ENCODE results near the gene HS3ST4. TPM values are rescaled to one million over a fixed set of nuclear protein-coding genes. Genes with fewer than 3 reads are reported as not detected.

Gene HS3ST4
- total RNA-seq, 1 experiment from 2014 or later = not detected

DNA sequence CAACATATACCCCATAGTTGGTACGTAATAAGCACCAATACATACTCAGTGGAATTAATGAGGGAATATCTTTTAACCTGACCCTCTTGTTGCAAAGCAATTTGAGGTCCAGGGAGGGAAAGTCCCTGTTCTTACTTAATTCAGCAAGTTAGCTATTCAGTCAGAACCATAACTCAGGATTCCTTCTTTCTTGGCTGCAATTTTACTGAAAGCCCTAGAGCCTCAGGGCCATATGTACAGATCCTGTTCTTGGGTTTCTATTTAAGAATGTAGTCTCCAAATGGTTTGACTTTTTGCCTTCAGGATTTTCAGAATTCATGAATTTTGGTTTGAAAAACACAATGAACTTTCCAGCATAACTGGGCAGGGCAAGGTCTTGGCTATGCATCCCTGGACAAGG, 436.5 kb downstream of the HS3ST4 start:
- no peak overlapping the region for H3K4me3 ChIP-seq (replicated peaks in 1 of 2; ENCODE audit: low read depth in 1 of 2, low read length in 2 of 2)
- ATAC-seq = no peak
- RAD21 ChIA-PET (ENCODE audit: low non-redundant PET in 1 of 2, low total read pairs in 2 of 2, uncharacterized antibody in 2 of 2, unreplicated experiment in 2 of 2) = no interaction called here
- no peak overlapping the region for H3K4me2 ChIP-seq (ENCODE audit: low read length)
- no peak for TF ChIP-seq JUND (IDR thresholded peaks at IDR 0.05)
- TF ChIP-seq, protein P1, sequence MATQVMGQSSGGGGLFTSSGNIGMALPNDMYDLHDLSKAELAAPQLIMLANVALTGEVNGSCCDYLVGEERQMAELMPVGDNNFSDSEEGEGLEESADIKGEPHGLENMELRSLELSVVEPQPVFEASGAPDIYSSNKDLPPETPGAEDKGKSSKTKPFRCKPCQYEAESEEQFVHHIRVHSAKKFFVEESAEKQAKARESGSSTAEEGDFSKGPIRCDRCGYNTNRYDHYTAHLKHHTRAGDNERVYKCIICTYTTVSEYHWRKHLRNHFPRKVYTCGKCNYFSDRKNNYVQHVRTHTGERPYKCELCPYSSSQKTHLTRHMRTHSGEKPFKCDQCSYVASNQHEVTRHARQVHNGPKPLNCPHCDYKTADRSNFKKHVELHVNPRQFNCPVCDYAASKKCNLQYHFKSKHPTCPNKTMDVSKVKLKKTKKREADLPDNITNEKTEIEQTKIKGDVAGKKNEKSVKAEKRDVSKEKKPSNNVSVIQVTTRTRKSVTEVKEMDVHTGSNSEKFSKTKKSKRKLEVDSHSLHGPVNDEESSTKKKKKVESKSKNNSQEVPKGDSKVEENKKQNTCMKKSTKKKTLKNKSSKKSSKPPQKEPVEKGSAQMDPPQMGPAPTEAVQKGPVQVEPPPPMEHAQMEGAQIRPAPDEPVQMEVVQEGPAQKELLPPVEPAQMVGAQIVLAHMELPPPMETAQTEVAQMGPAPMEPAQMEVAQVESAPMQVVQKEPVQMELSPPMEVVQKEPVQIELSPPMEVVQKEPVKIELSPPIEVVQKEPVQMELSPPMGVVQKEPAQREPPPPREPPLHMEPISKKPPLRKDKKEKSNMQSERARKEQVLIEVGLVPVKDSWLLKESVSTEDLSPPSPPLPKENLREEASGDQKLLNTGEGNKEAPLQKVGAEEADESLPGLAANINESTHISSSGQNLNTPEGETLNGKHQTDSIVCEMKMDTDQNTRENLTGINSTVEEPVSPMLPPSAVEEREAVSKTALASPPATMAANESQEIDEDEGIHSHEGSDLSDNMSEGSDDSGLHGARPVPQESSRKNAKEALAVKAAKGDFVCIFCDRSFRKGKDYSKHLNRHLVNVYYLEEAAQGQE (IDR thresholded peaks at IDR 0.05; ENCODE audit: low read depth) = no peak
- TF ChIP-seq, protein P2, sequence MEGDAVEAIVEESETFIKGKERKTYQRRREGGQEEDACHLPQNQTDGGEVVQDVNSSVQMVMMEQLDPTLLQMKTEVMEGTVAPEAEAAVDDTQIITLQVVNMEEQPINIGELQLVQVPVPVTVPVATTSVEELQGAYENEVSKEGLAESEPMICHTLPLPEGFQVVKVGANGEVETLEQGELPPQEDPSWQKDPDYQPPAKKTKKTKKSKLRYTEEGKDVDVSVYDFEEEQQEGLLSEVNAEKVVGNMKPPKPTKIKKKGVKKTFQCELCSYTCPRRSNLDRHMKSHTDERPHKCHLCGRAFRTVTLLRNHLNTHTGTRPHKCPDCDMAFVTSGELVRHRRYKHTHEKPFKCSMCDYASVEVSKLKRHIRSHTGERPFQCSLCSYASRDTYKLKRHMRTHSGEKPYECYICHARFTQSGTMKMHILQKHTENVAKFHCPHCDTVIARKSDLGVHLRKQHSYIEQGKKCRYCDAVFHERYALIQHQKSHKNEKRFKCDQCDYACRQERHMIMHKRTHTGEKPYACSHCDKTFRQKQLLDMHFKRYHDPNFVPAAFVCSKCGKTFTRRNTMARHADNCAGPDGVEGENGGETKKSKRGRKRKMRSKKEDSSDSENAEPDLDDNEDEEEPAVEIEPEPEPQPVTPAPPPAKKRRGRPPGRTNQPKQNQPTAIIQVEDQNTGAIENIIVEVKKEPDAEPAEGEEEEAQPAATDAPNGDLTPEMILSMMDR (IDR thresholded peaks at IDR 0.05 in 2 of 3, conservative IDR thresholded peaks at IDR 0.05 in 1 of 3; ENCODE audit: borderline replicate concordance in 1 of 3, insufficient read depth in 1 of 3, low read depth in 2 of 3, low read length in 2 of 3) = no peak
- TF ChIP-seq SRF (IDR thresholded peaks at IDR 0.05; ENCODE audit: low read depth) = no peak
- TF ChIP-seq RAD21 (IDR thresholded peaks at IDR 0.05; ENCODE audit: low read depth) = no peak
- TF ChIP-seq YY1 (IDR thresholded peaks at IDR 0.05; ENCODE audit: extremely low read depth, insufficient replicate concordance, low read depth, low read length) = no peak
- TF ChIP-seq, protein P3, sequence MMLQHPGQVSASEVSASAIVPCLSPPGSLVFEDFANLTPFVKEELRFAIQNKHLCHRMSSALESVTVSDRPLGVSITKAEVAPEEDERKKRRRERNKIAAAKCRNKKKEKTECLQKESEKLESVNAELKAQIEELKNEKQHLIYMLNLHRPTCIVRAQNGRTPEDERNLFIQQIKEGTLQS (IDR thresholded peaks at IDR 0.05) = no peak
- TF ChIP-seq POLR2A (IDR thresholded peaks at IDR 0.05; ENCODE audit: borderline replicate concordance, extremely low read depth, insufficient read depth, insufficient read length) = no peak
- TF ChIP-seq EGR1 (IDR thresholded peaks at IDR 0.05; ENCODE audit: low read depth) = no peak
- TF ChIP-seq, protein P4, sequence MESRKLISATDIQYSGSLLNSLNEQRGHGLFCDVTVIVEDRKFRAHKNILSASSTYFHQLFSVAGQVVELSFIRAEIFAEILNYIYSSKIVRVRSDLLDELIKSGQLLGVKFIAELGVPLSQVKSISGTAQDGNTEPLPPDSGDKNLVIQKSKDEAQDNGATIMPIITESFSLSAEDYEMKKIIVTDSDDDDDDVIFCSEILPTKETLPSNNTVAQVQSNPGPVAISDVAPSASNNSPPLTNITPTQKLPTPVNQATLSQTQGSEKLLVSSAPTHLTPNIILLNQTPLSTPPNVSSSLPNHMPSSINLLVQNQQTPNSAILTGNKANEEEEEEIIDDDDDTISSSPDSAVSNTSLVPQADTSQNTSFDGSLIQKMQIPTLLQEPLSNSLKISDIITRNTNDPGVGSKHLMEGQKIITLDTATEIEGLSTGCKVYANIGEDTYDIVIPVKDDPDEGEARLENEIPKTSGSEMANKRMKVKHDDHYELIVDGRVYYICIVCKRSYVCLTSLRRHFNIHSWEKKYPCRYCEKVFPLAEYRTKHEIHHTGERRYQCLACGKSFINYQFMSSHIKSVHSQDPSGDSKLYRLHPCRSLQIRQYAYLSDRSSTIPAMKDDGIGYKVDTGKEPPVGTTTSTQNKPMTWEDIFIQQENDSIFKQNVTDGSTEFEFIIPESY (IDR thresholded peaks at IDR 0.05; ENCODE audit: extremely low read depth, insufficient replicate concordance, low read length) = no peak
- TF ChIP-seq ZNF274 (IDR thresholded peaks at IDR 0.05; ENCODE audit: low read depth, low read length) = no peak
- no peak for TF ChIP-seq SP1 (IDR thresholded peaks at IDR 0.05; ENCODE audit: low read depth)
- TF ChIP-seq EZH2phosphoT487 (IDR thresholded peaks at IDR 0.05; ENCODE audit: borderline replicate concordance) = no peak
- no peak for TF ChIP-seq POLR2AphosphoS5 (IDR thresholded peaks at IDR 0.05; ENCODE audit: low read depth, low read length)
- no peak for TF ChIP-seq TCF7L2 (IDR thresholded peaks at IDR 0.05; ENCODE audit: borderline replicate concordance, extremely low read depth, insufficient read depth, insufficient read length)
- no peak for TF ChIP-seq ELF1 (IDR thresholded peaks at IDR 0.05; ENCODE audit: borderline replicate concordance, low read depth)
- TF ChIP-seq SIN3A (IDR thresholded peaks at IDR 0.05; ENCODE audit: low read depth) = no peak
- TF ChIP-seq FOSL1 (IDR thresholded peaks at IDR 0.05; ENCODE audit: low read depth) = no peak
- no peak overlapping the region for H3K9ac ChIP-seq (ENCODE audit: low read length)
- H3K9me2 ChIP-seq (ENCODE audit: insufficient read depth) = no peaks in the 10 kb centered on the region
- BruUV-seq (replicated peaks) = no TSS peak
- no peaks in the 10 kb centered on the region for H3K79me2 ChIP-seq (ENCODE audit: insufficient read depth, low read length)
- CTCF ChIA-PET = no interaction called here
- H3K4me1 ChIP-seq (ENCODE audit: control insufficient read depth in 1 of 2, insufficient read depth in 2 of 2, low read length in 2 of 2) = no peaks in the 10 kb centered on the region
- H3K27ac ChIP-seq (ENCODE audit: low read depth, low read length) = no peak overlapping the region
- H3K36me3 ChIP-seq (ENCODE audit: control insufficient read depth in 1 of 2, insufficient read depth in 2 of 2, low read length in 2 of 2) = no peaks in the 10 kb centered on the region
- no peak for DNase-seq (ENCODE audit: low read depth, low spot score)
- POLR2A ChIA-PET = no interaction called here
- H3K9me3 ChIP-seq (ENCODE audit: control insufficient read depth in 1 of 2, insufficient read depth in 1 of 2, low read depth in 1 of 2, low read length in 2 of 2) = peaks cover 4 to 16% of the 10 kb centered on the region in 2 experiments; a peak in 2 of 4 replicates
- no peaks in the 10 kb centered on the region for H3K27me3 ChIP-seq (ENCODE audit: insufficient read depth, low read length)
- H2AFZ ChIP-seq (ENCODE audit: low read depth, low read length, poor library complexity, severe bottlenecking) = no peak overlapping the region
- intact Hi-C loops (cut with micrococcal nuclease) = no loop called here
- H4K20me1 ChIP-seq (ENCODE audit: insufficient read depth) = no peaks in the 10 kb centered on the region

All from HCT116 (cell line).